Caco-2 (cell line): ENCODE results near the gene CEACAM18. TPM values are rescaled to one million over a fixed set of nuclear protein-coding genes. Genes with fewer than 3 reads are reported as not detected.
"Not testable (repeated sequence)": the region's sequence is repeated elsewhere in the genome, so short reads cannot be mapped to it uniquely, and the experiment has no call there.

ENCODE experiments used
- BruUV-seq: library from RNA; stranded (reverse); fragments of 400-500 nt; replicated peaks from 2 replicates; lab custom pipeline; 2021; lab: Mats Ljungman, UMichigan
- CTCF ChIA-PET: fragments of 300-600 bp; sonication (Branson Sonifier 250); formaldehyde crosslinking; loops from one replicate; lab custom pipeline; 2022; ENCODE audit warnings: antibody characterized with exemption; lab: Charles Lee
- POLR2A ChIA-PET: fragments of 300-600 bp; sonication (Branson Sonifier 250); formaldehyde crosslinking; loops from one replicate; lab custom pipeline; 2022; ENCODE audit warnings: antibody characterized with exemption; lab: Charles Lee
- DNase-seq, 2 experiments: peaks; one replicate each; pipeline versions ENCODE4 v3.0.0 to v3.0.0-alpha.2; 2020 to 2022
- H3K27me3 ChIP-seq: replicated peaks from 2 replicates; pipeline ENCODE4 v1.6.0; 2011; ENCODE audit warnings: low read length; ENCODE audit not compliant: control insufficient read depth, insufficient read depth
- H3K36me3 ChIP-seq: 2 replicates; pipeline ENCODE4 v1.5.1; 2011; ENCODE audit warnings: low read length; ENCODE audit not compliant: control insufficient read depth, insufficient read depth
- H3K4me1 ChIP-seq: fragments of 250-450 bp; sonication (Bioruptor Pico); 2 replicates; pipeline ENCODE4 v1.5.1; 2020; ENCODE audit warnings: mild to moderate bottlenecking
- H3K4me3 ChIP-seq: 2 replicates; pipeline ENCODE4 v1.5.1; 2011; ENCODE audit warnings: low read depth, mild to moderate bottlenecking, control low read depth, low read length
- H3K9me3 ChIP-seq: fragments of 250-450 bp; sonication (Bioruptor Pico); 2 replicates; pipeline ENCODE4 v1.5.1; 2020; ENCODE audit warnings: mild to moderate bottlenecking, moderate library complexity
- H3K27ac Mint-ChIP-seq: one replicate; pipeline ENCODE4 v1.8.0; 2022; ENCODE audit warnings: mixed read lengths; ENCODE audit not compliant: unreplicated experiment
- H3K27me3 Mint-ChIP-seq: one replicate; pipeline ENCODE4 v1.8.0; 2022; ENCODE audit warnings: mixed read lengths; ENCODE audit not compliant: insufficient read depth, unreplicated experiment
- H3K36me3 Mint-ChIP-seq: one replicate; pipeline ENCODE4 v1.8.0; 2022; ENCODE audit warnings: mild to moderate bottlenecking, mixed read lengths; ENCODE audit not compliant: insufficient read depth, unreplicated experiment
- H3K4me1 Mint-ChIP-seq: one replicate; pipeline ENCODE4 v1.8.0; 2022; ENCODE audit warnings: low read depth, mixed read lengths; ENCODE audit not compliant: unreplicated experiment
- H3K4me3 Mint-ChIP-seq: one replicate; pipeline ENCODE4 v1.8.0; 2022; ENCODE audit warnings: mild to moderate bottlenecking, moderate library complexity, mixed read lengths; ENCODE audit not compliant: unreplicated experiment
- H3K9me3 Mint-ChIP-seq: one replicate; pipeline ENCODE4 v1.8.0; 2022; ENCODE audit warnings: mixed read lengths; ENCODE audit not compliant: unreplicated experiment
- CTCF ChIP-seq, 2 experiments: fragments of 200-600 bp in 1 of 2; IDR thresholded peaks; 1 replicate in 1 of 2; 2 replicates in 1 of 2; pipeline versions ENCODE4 v1.5.1 to v1.8.0; 2011 to 2022; ENCODE audit warnings: antibody characterized with exemption in 1 of 2, control low read depth in 1 of 2, inconsistent platforms in 1 of 2, low read depth in 1 of 2, low read length in 1 of 2, mild to moderate bottlenecking in 1 of 2, moderate library complexity in 1 of 2; ENCODE audit not compliant: insufficient read depth in 1 of 2, severe bottlenecking in 1 of 2, unreplicated experiment in 1 of 2
- intact Hi-C: fragments of 100-400 bp; cut with micrococcal nuclease; formaldehyde crosslinking; loops from one replicate; pipeline ENCODE4 v1.10.0; 2022; ENCODE audit not compliant: unreplicated experiment
- total RNA-seq: library from RNA; stranded (reverse); gene quantifications from 2 replicates; pipeline ENCODE4 v1.2.3, GENCODE V29; 2022

Gene CEACAM18
- total RNA-seq, 1 experiment from 2014 or later: not detected

- Mint-ChIP-seq H3K4me1 (no peaks in the 10 kb centered on the region), H3K27ac (no peak overlapping the region), H3K9me3 (no peaks in the 10 kb centered on the region), H3K4me3 (no peak overlapping the region), H3K27me3 (peaks cover 15% of the 10 kb centered on the region), H3K36me3 (no peaks in the 10 kb centered on the region)
- Histone ChIP-seq H3K27me3 (no peaks in the 10 kb centered on the region), H3K9me3 (0 out of 2 replicates have a peak, but pooled peaks cover 2% of the 10 kb centered on the region), H3K4me3 (no peak overlapping the region), H3K4me1 (no peaks in the 10 kb centered on the region), H3K36me3 (no peaks in the 10 kb centered on the region)
- TF ChIP-seq CTCF (IDR thresholded peaks at IDR 0.05; ENCODE audit: insufficient read depth in 1 of 2, low read depth in 1 of 2, low read length in 1 of 2, severe bottlenecking in 1 of 2, unreplicated experiment in 1 of 2): no peak
- intact Hi-C loops: no loop called here
- ChIA-PET CTCF (interaction anchor here (0.7 kb wide), 1 partner anchor 10 kb away, joined by 5 read pairs; no protein-coding TSS in a partner anchor), POLR2A (no interaction called here)
- no TSS peak for BruUV-seq
- DNase-seq: no peak
These were observed 16.6 kb upstream of the CEACAM18 start for GRCh38 chr19:51461723-51462161.

- ChIA-PET POLR2A (no interaction called here), CTCF (no interaction called here)
- Mint-ChIP-seq H3K9me3 (no peaks in the 10 kb centered on the region), H3K36me3 (no peaks in the 10 kb centered on the region), H3K4me1 (no peaks in the 10 kb centered on the region), H3K27me3 (peaks cover 14% of the 10 kb centered on the region), H3K4me3 (no peak overlapping the region), H3K27ac (no peak overlapping the region)
- H3K27me3 ChIP-seq: no peaks in the 10 kb centered on the region
- 0 out of 2 replicates have a peak, but pooled peaks cover 2% of the 10 kb centered on the region for H3K9me3 ChIP-seq
- H3K4me3 ChIP-seq: no peak overlapping the region
- DNase-seq: no peak
- TF ChIP-seq CTCF (IDR thresholded peaks at IDR 0.05; ENCODE audit: insufficient read depth in 1 of 2, low read depth in 1 of 2, low read length in 1 of 2, severe bottlenecking in 1 of 2, unreplicated experiment in 1 of 2): no peak
- intact Hi-C loops: no loop called here
- H3K4me1 ChIP-seq: no peaks in the 10 kb centered on the region
- no peaks in the 10 kb centered on the region for H3K36me3 ChIP-seq
- no TSS peak for BruUV-seq
These were observed 16.1 kb upstream of the CEACAM18 start for GRCh38 chr19:51462276-51462675.

- CTCF ChIA-PET: no interaction called here
- BruUV-seq: no TSS peak
- no peak overlapping the region for H3K27ac Mint-ChIP-seq
- H3K36me3 Mint-ChIP-seq: no peaks in the 10 kb centered on the region
- no peaks in the 10 kb centered on the region for H3K9me3 Mint-ChIP-seq
- no peak for DNase-seq
- TF ChIP-seq CTCF (IDR thresholded peaks at IDR 0.05; ENCODE audit: insufficient read depth in 1 of 2, low read depth in 1 of 2, low read length in 1 of 2, severe bottlenecking in 1 of 2, unreplicated experiment in 1 of 2): no peak
- H3K9me3 ChIP-seq: 0 out of 2 replicates have a peak, but pooled peaks cover 2% of the 10 kb centered on the region
- H3K27me3 ChIP-seq: no peaks in the 10 kb centered on the region
- H3K27me3 Mint-ChIP-seq: peaks cover 14% of the 10 kb centered on the region
- POLR2A ChIA-PET: no interaction called here
- H3K4me3 ChIP-seq: no peak overlapping the region
- no peaks in the 10 kb centered on the region for H3K4me1 ChIP-seq
- no peaks in the 10 kb centered on the region for H3K4me1 Mint-ChIP-seq
- intact Hi-C loops: no loop called here
- no peak overlapping the region for H3K4me3 Mint-ChIP-seq
- no peaks in the 10 kb centered on the region for H3K36me3 ChIP-seq
These were observed 15.7 kb upstream of the CEACAM18 start for GRCh38 chr19:51462681-51463080.

- H3K4me3 Mint-ChIP-seq, POLR2A ChIA-PET, DNase-seq, H3K4me3 ChIP-seq, H3K4me1 ChIP-seq, intact Hi-C loops, H3K9me3 ChIP-seq, H3K36me3 Mint-ChIP-seq, H3K4me1 Mint-ChIP-seq, H3K27ac Mint-ChIP-seq, H3K36me3 ChIP-seq, CTCF ChIA-PET, H3K27me3 ChIP-seq, BruUV-seq, H3K9me3 Mint-ChIP-seq: not testable (repeated sequence)
- H3K27me3 Mint-ChIP-seq: peaks cover 14% of the 10 kb centered on the region
These were observed 14.3 kb upstream of the CEACAM18 start for GRCh38 chr19:51463976-51464581.
